Measurements from ENCODE around the gene RPL39L.
A peak's percentile ranks its signal among the peaks of the same experiment; 100 is the strongest.

Gene RPL39L

DNA sequence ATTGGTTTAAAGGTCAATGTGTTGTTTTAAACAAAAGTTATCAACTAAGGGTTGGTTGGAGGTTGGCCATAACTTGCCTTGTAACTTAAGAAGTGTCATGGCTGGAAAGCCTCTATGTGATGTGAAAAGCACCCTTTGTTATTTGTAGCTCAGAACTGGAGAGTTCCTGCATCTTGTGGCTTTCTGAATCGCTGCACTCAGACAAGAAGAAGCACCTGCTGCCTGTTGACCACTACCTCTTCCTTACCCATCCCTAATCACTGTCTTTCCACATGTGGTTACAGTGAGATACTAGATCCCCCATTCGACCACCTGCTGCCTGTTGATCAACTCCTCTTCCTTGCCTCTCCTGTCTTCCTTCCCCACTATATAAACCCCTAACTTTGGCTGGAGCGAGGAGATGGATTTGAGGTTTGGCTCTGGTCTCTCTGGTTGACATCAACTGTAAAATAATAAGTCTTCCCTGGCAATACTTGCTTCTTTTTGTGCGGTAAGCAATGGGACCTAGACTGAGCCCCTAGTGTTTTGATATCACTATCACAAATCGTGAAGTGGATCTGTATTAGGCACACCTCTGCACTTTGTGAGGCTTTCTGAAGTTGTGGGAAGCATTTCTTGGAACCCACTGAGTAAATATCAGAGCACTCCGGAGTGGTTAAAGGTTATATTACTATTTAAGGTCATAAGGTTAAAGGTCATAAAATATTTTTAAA lies 13.8 kb downstream of the RPL39L start:
- H3K4me3 Mint-ChIP-seq = no peak overlapping the region
- no peak overlapping the region for H3K27ac Mint-ChIP-seq
- H3K36me3 Mint-ChIP-seq (ENCODE audit: low read depth) = peaks cover 20% of the 10 kb centered on the region

GRCh38 chr3:187122261-187122660 lies 17.0 kb downstream of the RPL39L start:
- H3K27ac Mint-ChIP-seq = no peak overlapping the region
- no peaks in the 10 kb centered on the region for H3K4me1 Mint-ChIP-seq (ENCODE audit: low read depth)
- H3K4me3 Mint-ChIP-seq = no peak overlapping the region
- H3K27me3 Mint-ChIP-seq = no peaks in the 10 kb centered on the region
- peaks cover 4% of the 10 kb centered on the region for H3K36me3 Mint-ChIP-seq (ENCODE audit: low read depth)
- H3K9me3 Mint-ChIP-seq = no peaks in the 10 kb centered on the region

More for the DNA sequence above, 13.8 kb downstream of the RPL39L start:
- Mint-ChIP-seq H3K27me3 (no peaks in the 10 kb centered on the region), H3K9me3 (peaks cover 5% of the 10 kb centered on the region), H3K4me1 (ENCODE audit: low read depth) (peaks cover 18% of the 10 kb centered on the region)

GRCh38 chr3:187120326-187120725 lies 19.0 kb downstream of the RPL39L start:
- Mint-ChIP-seq H3K27ac (no peak overlapping the region), H3K36me3 (ENCODE audit: low read depth) (no peaks in the 10 kb centered on the region), H3K4me3 (no peak overlapping the region), H3K9me3 (no peaks in the 10 kb centered on the region), H3K4me1 (ENCODE audit: low read depth) (no peaks in the 10 kb centered on the region), H3K27me3 (no peaks in the 10 kb centered on the region)

DNA sequence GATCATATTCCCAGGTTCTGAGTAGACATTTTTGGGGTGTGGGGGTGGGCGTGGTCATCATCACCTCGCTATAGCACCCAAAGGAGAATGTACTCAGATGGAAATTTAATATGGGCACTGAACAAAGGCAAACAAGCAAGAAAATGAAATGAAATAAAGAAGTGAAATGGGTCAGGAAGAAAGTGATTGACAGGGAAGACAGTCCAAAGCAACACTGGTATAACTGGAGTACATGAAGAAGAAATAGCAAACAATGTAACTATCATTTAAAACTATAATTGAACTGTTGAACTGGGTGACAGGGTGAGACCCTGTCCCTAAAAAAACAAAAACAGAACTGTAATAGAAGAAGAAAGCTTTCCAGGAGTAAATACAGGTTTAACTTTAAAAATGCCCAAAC lies 24.8 kb downstream of the RPL39L start:
- Mint-ChIP-seq H3K9me3 (no peaks in the 10 kb centered on the region), H3K27me3 (no peaks in the 10 kb centered on the region), H3K27ac (no peak overlapping the region), H3K4me3 (no peak overlapping the region), H3K4me1 (ENCODE audit: low read depth) (no peaks in the 10 kb centered on the region), H3K36me3 (ENCODE audit: low read depth) (no peaks in the 10 kb centered on the region)

DNA sequence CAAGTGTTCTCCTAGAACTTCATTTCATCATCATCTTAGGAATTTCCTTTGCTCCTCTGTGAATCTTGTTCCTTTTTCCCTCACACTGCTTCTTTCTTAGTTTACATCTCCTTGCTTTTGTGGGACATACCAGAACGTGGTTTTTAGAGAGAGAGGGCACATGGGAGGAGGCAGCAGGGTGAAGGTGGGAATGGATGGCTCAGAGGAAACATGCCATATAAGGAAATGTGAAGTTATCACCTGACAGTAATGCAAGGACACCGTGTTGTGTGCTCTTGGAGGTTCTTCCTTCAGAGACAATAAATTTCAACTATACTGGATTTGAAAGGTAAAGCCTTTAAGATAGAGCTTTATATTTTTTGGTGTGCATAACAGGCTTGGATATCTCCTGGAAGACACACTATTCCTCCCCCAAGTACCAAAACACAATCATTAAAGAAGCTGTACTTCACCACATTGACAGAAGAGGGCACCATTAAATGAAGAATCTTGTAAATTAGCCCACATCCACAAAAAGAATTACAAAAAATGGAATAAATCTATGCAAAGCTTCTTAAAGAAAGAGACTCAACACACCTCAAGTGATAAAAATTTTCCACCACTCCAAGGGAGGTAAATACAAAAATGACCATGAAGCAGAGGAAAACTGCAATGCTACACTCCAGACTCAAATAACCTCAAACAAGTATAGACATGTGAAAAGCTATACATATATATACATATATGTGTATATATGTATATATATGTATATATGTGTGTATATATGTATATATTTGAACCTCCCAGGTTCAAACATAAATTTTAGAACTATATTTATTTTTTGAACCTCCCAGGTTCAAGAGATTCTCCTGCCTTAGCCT lies 26.1 kb downstream of the RPL39L start:
- Mint-ChIP-seq H3K4me3 (no peak overlapping the region), H3K9me3 (no peaks in the 10 kb centered on the region), H3K36me3 (ENCODE audit: low read depth) (no peaks in the 10 kb centered on the region), H3K27me3 (no peaks in the 10 kb centered on the region), H3K27ac (no peak overlapping the region), H3K4me1 (ENCODE audit: low read depth) (no peaks in the 10 kb centered on the region)

DNA sequence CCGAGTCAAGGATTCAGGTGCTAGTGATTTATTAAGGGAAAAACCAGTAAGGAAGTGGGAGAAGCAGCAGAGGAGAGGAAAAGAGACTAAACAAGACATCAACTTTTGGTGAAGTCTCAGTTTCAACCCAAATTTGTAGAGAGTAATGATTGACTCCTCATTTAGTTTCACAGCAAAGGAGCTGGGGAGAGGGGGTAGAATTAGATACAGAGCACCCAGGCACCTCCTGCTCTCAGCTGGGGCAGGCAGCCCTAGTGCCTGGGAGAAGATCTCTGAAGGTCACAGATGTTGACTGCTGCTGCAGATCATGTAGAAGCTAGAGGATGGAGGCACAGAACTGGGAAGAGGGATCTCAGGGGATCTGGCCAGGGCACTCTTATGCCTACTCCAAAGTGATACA lies 29.1 kb downstream of the RPL39L start:
- H3K27ac Mint-ChIP-seq = no peak overlapping the region
- no peaks in the 10 kb centered on the region for H3K36me3 Mint-ChIP-seq (ENCODE audit: low read depth)
- H3K4me1 Mint-ChIP-seq (ENCODE audit: low read depth) = no peaks in the 10 kb centered on the region
- H3K4me3 Mint-ChIP-seq = no peak overlapping the region
- no peaks in the 10 kb centered on the region for H3K9me3 Mint-ChIP-seq
- H3K27me3 Mint-ChIP-seq = no peaks in the 10 kb centered on the region

DNA sequence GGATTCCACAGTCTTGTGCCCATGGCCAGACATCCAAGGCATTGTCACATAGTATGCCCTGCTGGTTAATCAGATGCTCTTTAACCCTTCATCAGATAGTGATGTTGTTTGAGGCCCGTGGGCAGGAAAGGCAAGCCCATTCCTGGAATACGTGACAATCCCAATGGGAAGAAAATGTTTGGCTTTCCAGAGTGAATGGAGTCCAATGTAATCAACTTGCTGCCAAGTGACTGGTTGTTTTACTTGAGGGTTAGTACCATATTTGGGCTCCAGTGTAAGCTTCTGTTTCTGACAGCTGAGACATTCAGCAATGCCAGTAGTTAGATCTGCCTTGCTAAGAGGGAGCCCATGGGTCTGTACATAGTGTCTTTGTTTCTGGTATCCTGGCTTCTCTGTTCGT lies 31.3 kb downstream of the RPL39L start:
- H3K36me3 Mint-ChIP-seq (ENCODE audit: low read depth) = no peaks in the 10 kb centered on the region
- H3K4me3 Mint-ChIP-seq = no peak overlapping the region
- H3K27ac Mint-ChIP-seq = no peak overlapping the region
- peaks cover under 1% of the 10 kb centered on the region for H3K4me1 Mint-ChIP-seq (ENCODE audit: low read depth)
- H3K27me3 Mint-ChIP-seq = no peaks in the 10 kb centered on the region
- no peaks in the 10 kb centered on the region for H3K9me3 Mint-ChIP-seq

GRCh38 chr3:187105700-187106099 lies 33.6 kb downstream of the RPL39L start:
- Mint-ChIP-seq H3K27ac (no peak overlapping the region), H3K4me3 (no peak overlapping the region), H3K9me3 (no peaks in the 10 kb centered on the region), H3K4me1 (ENCODE audit: low read depth) (peaks cover 16% of the 10 kb centered on the region), H3K36me3 (ENCODE audit: low read depth) (no peaks in the 10 kb centered on the region), H3K27me3 (no peaks in the 10 kb centered on the region)

GRCh38 chr3:187104933-187105332 lies 34.4 kb downstream of the RPL39L start:
- H3K4me1 Mint-ChIP-seq (ENCODE audit: low read depth) = peaks cover 16% of the 10 kb centered on the region
- H3K27me3 Mint-ChIP-seq = no peaks in the 10 kb centered on the region
- no peaks in the 10 kb centered on the region for H3K9me3 Mint-ChIP-seq
- H3K27ac Mint-ChIP-seq = no peak overlapping the region
- no peak overlapping the region for H3K4me3 Mint-ChIP-seq
- no peaks in the 10 kb centered on the region for H3K36me3 Mint-ChIP-seq (ENCODE audit: low read depth)

DNA sequence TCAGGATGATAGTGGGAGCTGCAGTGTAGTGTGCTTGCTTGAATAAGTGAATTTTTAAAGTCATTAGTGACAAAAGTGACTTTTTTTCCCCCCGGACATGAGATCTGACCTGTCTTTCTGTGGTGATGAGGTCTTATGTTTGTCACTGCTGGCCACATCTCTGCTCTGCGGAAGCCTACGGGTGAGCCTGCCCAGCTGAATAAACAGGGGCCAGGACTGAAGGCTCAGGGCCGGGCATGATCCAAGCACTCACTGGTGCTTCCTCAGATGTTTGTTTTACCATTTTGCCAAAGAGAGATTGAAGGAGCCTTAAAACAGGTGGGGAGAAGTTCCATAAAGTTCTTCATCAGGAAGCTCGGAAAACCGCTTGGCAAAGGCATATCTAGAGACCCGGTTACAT lies 35.0 kb downstream of the RPL39L start:
- no peak overlapping the region for H3K27ac Mint-ChIP-seq
- no peaks in the 10 kb centered on the region for H3K36me3 Mint-ChIP-seq (ENCODE audit: low read depth)
- peaks cover 16% of the 10 kb centered on the region for H3K4me1 Mint-ChIP-seq (ENCODE audit: low read depth)
- no peaks in the 10 kb centered on the region for H3K27me3 Mint-ChIP-seq
- no peaks in the 10 kb centered on the region for H3K9me3 Mint-ChIP-seq
- H3K4me3 Mint-ChIP-seq = no peak overlapping the region

GRCh38 chr3:187103251-187103650 lies 36.0 kb downstream of the RPL39L start:
- no peaks in the 10 kb centered on the region for H3K9me3 Mint-ChIP-seq
- H3K27me3 Mint-ChIP-seq = no peaks in the 10 kb centered on the region
- no peak overlapping the region for H3K27ac Mint-ChIP-seq
- peaks cover 24% of the 10 kb centered on the region for H3K4me1 Mint-ChIP-seq (ENCODE audit: low read depth)
- no peak overlapping the region for H3K4me3 Mint-ChIP-seq
- no peaks in the 10 kb centered on the region for H3K36me3 Mint-ChIP-seq (ENCODE audit: low read depth)

DNA sequence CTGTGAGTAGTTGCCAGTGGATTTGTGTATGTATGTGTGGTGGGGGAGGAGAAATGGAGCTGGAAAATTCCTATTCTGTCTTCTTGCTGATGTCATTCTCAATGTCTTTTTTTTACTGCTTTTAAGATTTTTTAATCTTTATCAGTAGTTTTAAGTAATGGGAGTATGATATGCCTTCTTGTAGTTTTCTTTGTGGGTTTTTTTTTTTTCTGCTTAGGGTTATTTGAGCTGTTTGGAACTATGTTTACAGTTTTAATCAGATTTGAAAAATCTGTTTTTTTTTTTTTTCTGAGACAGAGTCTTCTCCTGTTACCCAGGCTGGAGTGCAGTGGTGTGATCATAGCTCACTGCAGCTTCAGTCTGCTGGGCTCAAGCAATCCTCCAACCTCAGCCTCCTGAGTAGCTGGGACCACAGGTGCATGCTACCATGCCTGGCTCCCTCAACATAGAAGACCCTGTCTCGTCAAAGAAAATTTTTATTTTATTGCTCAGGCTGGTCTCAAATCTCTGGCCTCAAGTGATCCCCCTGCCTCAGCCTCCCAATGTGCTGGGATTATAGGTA lies 37.1 kb downstream of the RPL39L start:
- Mint-ChIP-seq H3K4me1 (ENCODE audit: low read depth) (peaks cover 27% of the 10 kb centered on the region), H3K9me3 (peaks cover 3% of the 10 kb centered on the region), H3K27me3 (no peaks in the 10 kb centered on the region), H3K4me3 (peak overlapping the region; percentile 8), H3K36me3 (ENCODE audit: low read depth) (no peaks in the 10 kb centered on the region), H3K27ac (peak overlapping the region; percentile 21)

DNA sequence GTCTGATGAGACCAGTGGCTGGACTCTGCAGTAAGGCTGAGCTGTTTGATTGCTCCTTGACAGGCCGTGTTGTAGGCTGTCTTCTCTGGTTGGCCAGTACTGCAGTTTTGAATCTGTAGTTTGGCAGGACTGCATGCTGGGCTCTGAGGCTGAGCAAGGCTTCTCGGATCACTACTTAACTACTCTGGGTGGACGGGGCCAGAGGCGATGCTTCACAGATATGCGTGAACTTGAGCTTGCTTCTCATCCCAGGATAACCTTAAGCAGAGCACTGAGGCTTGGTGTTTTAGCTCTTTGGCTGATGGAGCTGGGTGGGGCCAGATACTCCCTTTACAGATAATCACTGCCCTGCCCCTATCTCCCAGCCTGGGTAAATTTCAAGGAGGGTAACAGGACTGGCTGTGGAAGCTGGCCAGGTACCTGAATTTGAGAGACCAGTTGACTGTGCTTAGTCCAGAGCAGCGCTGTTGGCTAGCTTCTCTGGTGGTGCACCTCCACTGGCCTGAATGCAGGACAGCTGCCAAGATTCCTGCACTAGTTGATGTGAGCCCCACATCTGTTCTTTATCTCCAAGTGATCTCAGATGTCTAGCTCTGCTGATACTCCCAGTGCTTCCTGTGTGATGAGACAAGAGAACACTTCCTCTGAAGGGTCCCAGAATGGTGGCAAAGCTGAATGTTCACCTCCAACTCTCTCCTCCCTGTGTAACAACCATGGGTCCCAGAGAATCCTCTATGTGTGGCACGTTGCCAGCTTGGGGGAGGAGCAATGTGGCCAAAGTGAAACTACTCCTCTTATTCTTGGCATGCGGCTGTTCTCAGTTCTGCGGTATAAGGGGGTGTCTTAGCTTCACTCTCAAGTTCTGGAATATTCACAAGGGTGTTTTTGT lies 37.9 kb downstream of the RPL39L start:
- Mint-ChIP-seq H3K36me3 (ENCODE audit: low read depth) (no peaks in the 10 kb centered on the region), H3K4me3 (peak overlapping the region; percentile 8), H3K27ac (peak overlapping the region; percentile 14), H3K9me3 (peaks cover 4% of the 10 kb centered on the region), H3K4me1 (ENCODE audit: low read depth) (peaks cover 32% of the 10 kb centered on the region), H3K27me3 (no peaks in the 10 kb centered on the region)

- H3K4me3 Mint-ChIP-seq = no peak overlapping the region
- peaks cover 9% of the 10 kb centered on the region for H3K9me3 Mint-ChIP-seq
- no peak overlapping the region for H3K27ac Mint-ChIP-seq
- H3K4me1 Mint-ChIP-seq (ENCODE audit: low read depth) = peaks cover 35% of the 10 kb centered on the region
- no peaks in the 10 kb centered on the region for H3K36me3 Mint-ChIP-seq (ENCODE audit: low read depth)
- no peaks in the 10 kb centered on the region for H3K27me3 Mint-ChIP-seq
These were observed 40.3 kb downstream of the RPL39L start for GRCh38 chr3:187098923-187099512.

Data from stimulated activated naive CD8-positive, alpha-beta T cell treated with anti-CD3 and anti-CD28 coated beads, Interleukin-15, Interleukin-2, amounts not matched to agents 100 ng/mL and 50 ng/mL, for 24 hours (primary cell).